Omental fat pad (tissue), 4 donors: Measurements from ENCODE around the gene CACNB2. TPM values are rescaled to one million over a fixed set of nuclear protein-coding genes. Genes with fewer than 3 reads are reported as not detected.

Source experiments
- ATAC-seq: fragments of 150-250 bp; one replicate; pipeline ENCODE4 v1.9.1; 2016; ENCODE audit warnings: mild to moderate bottlenecking, moderate library complexity; ENCODE audit not compliant: low FRiP score
- DNase-seq: peaks from one replicate; pipeline ENCODE4 v3.0.0-alpha.2; 2019; ENCODE audit warnings: low spot score
- CTCF ChIP-seq, 3 donors: fragments of 450-650 bp; IDR thresholded peaks; one replicate each; pipeline ENCODE4 v1.5.1; 2016 to 2017; ENCODE audit warnings: antibody characterized with exemption in 3 of 3, mild to moderate bottlenecking in 3 of 3, moderate library complexity in 2 of 3
- total RNA-seq, 4 donors: library from RNA; depleted of rRNA; stranded (reverse); fragments of >200 nt; gene quantifications; one replicate each; pipeline ENCODE4 v1.1.0, GENCODE V29; 2016

CACNB2 gene
- total RNA-seq, 4 donors from 2014 or later: 2.0 to 12.1 (median 6.1) TPM

- ATAC-seq (no peak), DNase-seq (no peak)
- TF ChIP-seq CTCF (IDR thresholded peaks at IDR 0.05): no peak
Observed at GRCh38 chr10:18376650-18377049, 236.4 kb downstream of the CACNB2 start.

DNA sequence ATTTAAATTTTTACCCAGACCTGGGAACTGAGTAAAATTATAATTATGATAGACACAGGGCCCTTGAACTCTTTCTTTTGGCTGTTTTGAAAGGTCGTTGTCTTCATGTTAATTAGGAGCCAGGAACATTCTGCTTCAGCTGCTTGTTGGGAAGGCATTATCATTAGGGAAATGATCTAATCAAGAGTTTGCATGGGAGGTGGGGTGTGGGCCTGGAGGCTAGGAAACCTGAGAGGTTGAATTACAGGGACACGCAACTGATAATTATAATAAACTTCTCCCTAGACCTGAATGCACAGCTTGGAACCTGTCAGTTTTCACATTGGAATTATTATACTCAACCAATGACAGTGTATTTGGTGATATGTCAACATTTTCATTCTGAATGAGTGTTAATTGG is 237.7 kb downstream of the CACNB2 start:
- ATAC-seq (no peak), DNase-seq (no peak)
- no peak for TF ChIP-seq CTCF (IDR thresholded peaks at IDR 0.05)

DNA sequence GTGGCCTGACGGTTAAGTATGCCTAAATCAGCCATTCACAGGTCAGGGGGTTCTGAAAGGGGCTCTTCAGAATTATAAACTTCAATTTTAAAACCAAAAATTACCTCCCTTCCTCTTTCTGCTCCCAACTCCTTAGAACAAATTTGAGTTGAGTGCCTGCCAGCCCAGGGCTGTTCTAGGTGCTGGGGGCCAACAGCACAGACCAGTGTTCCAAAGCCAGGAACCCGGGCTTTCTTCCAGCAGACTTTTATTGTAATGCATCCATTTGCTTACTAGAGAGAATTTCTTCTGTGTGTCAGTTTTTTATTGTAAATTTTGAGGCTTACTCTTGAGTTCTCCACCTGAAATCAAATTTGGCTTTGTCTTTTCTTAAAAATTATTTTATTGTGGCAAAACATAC is 238.5 kb downstream of the CACNB2 start:
- ATAC-seq (no peak), DNase-seq (no peak)
- TF ChIP-seq CTCF (IDR thresholded peaks at IDR 0.05): no peak

GRCh38 chr10:18381679-18382078 is 241.5 kb downstream of the CACNB2 start:
- ATAC-seq: no peak
- no peak for DNase-seq
- no peak for TF ChIP-seq CTCF (IDR thresholded peaks at IDR 0.05)

DNA sequence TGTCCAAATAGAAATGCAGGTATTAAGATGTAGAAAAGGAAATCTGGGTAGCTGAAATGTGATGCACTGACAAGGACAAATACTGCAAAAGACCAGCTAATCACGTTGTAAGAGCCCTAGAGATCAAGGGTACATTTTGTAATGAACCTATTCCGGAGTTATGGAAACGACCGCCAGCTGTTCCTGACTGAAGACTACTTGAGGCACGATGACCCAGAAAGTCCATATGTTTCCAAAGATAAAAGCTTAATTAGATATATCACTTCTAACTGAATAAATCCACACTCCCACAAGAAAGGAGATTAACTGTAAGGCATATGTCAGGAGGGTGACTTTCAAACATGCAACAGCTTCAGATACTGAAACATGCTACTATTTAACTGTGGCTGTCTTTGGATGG is 257.7 kb downstream of the CACNB2 start:
- ATAC-seq (no peak), DNase-seq (no peak)
- no peak for TF ChIP-seq CTCF (IDR thresholded peaks at IDR 0.05)

- no peak for TF ChIP-seq CTCF (IDR thresholded peaks at IDR 0.05)
- DNase-seq (no peak), ATAC-seq (no peak)
Observed at GRCh38 chr10:18399158-18399557, 258.9 kb downstream of the CACNB2 start.

DNA sequence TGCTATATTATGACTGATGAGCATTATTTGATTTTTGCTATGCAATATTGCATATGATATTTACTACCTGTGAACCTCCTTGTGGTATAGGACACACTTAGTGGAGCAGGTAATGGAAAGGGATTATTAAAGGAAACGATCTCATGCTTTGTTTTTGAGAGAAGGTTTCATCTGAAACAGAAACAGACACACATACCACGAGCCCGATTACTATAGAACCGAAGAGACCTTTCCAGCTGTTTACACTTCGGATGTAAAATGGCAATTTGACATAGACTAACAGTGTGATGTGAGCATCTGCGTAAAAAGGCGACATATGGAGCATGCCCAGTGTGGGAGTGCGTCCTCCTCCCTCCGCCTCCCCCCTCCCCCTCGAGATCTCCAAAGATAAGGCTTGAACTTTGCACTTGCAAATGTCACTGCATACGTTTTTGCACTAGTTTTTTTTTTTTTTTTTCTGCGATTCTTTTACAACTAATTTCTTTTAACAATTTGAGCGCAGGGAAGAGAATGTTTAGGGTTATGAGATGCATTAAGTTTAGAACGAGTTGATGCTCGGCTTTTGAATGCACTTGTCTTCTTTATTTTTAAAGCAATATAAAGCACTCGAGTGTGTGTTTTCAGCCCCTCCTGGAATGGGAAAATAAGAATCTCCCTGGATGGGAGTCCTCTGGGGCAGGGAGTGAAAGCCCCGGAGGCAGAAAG is 260.1 kb downstream of the CACNB2 start:
- DNase-seq: no peak
- no peak for TF ChIP-seq CTCF (IDR thresholded peaks at IDR 0.05)
- no peak for ATAC-seq
